HFFc6 (cell line): ENCODE results near the gene GMEB2. TPM values are rescaled to one million over a fixed set of nuclear protein-coding genes. Genes with fewer than 3 reads are reported as not detected.

ENCODE experiments used
- DNase-seq: peaks from one replicate; pipeline ENCODE4 v3.0.0-alpha.2; 2018
- H3K27ac Mint-ChIP-seq: 2 replicates; pipeline ENCODE4 v1.8.0; 2020; ENCODE audit warnings: mild to moderate bottlenecking, mixed read lengths
- H3K27me3 Mint-ChIP-seq: 2 replicates; pipeline ENCODE4 v1.8.0; 2021; ENCODE audit warnings: mild to moderate bottlenecking, moderate library complexity, mixed read lengths; ENCODE audit not compliant: insufficient read depth
- H3K36me3 Mint-ChIP-seq: 2 replicates; pipeline ENCODE4 v1.8.0; 2021; ENCODE audit warnings: low read depth, mixed read lengths
- H3K4me1 Mint-ChIP-seq: 2 replicates; pipeline ENCODE4 v1.8.0; 2020; ENCODE audit warnings: low read depth, mixed read lengths
- H3K4me3 Mint-ChIP-seq: 2 replicates; pipeline ENCODE4 v1.8.0; 2020; ENCODE audit warnings: mild to moderate bottlenecking, moderate library complexity, mixed read lengths
- H3K9me3 Mint-ChIP-seq: 2 replicates; pipeline ENCODE4 v1.8.0; 2020; ENCODE audit warnings: mild to moderate bottlenecking, mixed read lengths
- CTCF ChIP-seq: fragments of 200-600 bp; sonication (generic); IDR thresholded peaks from 2 replicates; pipeline ENCODE4 v1.5.0; 2021; ENCODE audit warnings: antibody characterized with exemption, mild to moderate bottlenecking
- total RNA-seq, 6 experiments: library from RNA; stranded (reverse); fragmentation: NEBNext Ultra II Directional; extraction: Animal tissue kit (Norgen Biotek cat#: 25700); gene quantifications; 2 replicates in 1 of 6; 3 replicates in 5 of 6; pipeline ENCODE4 v1.2.3, GENCODE V29; 2021

Gene GMEB2
- total RNA-seq, 6 experiments from 2014 or later = 10.9 to 12.4 (median 12.0) TPM

GRCh38 chr20:63568986-63569949 is 57.6 kb downstream of the GMEB2 start:
- no peak for TF ChIP-seq CTCF
- Mint-ChIP-seq H3K27me3 (no peaks in the 10 kb centered on the region), H3K27ac (no peak overlapping the region), H3K4me3 (no peak overlapping the region), H3K4me1 (no peaks in the 10 kb centered on the region), H3K36me3 (no peaks in the 10 kb centered on the region), H3K9me3 (no peaks in the 10 kb centered on the region)
- DNase-seq = no peak

GRCh38 chr20:63568170-63568981 is 58.5 kb downstream of the GMEB2 start:
- no peak overlapping the region for H3K27ac Mint-ChIP-seq
- H3K4me1 Mint-ChIP-seq = no peaks in the 10 kb centered on the region
- H3K9me3 Mint-ChIP-seq = no peaks in the 10 kb centered on the region
- no peaks in the 10 kb centered on the region for H3K36me3 Mint-ChIP-seq
- TF ChIP-seq CTCF = no peak
- H3K4me3 Mint-ChIP-seq = no peak overlapping the region
- DNase-seq = no peak
- H3K27me3 Mint-ChIP-seq = no peaks in the 10 kb centered on the region

- Mint-ChIP-seq H3K36me3 (no peaks in the 10 kb centered on the region), H3K27ac (no peak overlapping the region)
Measured at GRCh38 chr20:63567386-63568169, 59.3 kb downstream of the GMEB2 start.

GRCh38 chr20:63567136-63567385 is 59.8 kb downstream of the GMEB2 start:
- H3K36me3 Mint-ChIP-seq = no peaks in the 10 kb centered on the region
- no peaks in the 10 kb centered on the region for H3K27me3 Mint-ChIP-seq
- H3K4me1 Mint-ChIP-seq = no peaks in the 10 kb centered on the region
- no peak for TF ChIP-seq CTCF
- no peaks in the 10 kb centered on the region for H3K9me3 Mint-ChIP-seq
- DNase-seq = no peak
- H3K4me3 Mint-ChIP-seq = no peak overlapping the region
- H3K27ac Mint-ChIP-seq = no peak overlapping the region

More at GRCh38 chr20:63567386-63568169, 59.3 kb downstream of the GMEB2 start:
- no peaks in the 10 kb centered on the region for H3K27me3 Mint-ChIP-seq
- no peaks in the 10 kb centered on the region for H3K4me1 Mint-ChIP-seq
- TF ChIP-seq CTCF = no peak
- DNase-seq = no peak
- no peak overlapping the region for H3K4me3 Mint-ChIP-seq
- no peaks in the 10 kb centered on the region for H3K9me3 Mint-ChIP-seq

GRCh38 chr20:63566395-63567135 is 60.3 kb downstream of the GMEB2 start:
- no peaks in the 10 kb centered on the region for H3K36me3 Mint-ChIP-seq
- H3K4me3 Mint-ChIP-seq = no peak overlapping the region
- H3K27ac Mint-ChIP-seq = no peak overlapping the region
- no peaks in the 10 kb centered on the region for H3K9me3 Mint-ChIP-seq
- H3K27me3 Mint-ChIP-seq = no peaks in the 10 kb centered on the region
- DNase-seq = no peak
- no peak for TF ChIP-seq CTCF
- no peaks in the 10 kb centered on the region for H3K4me1 Mint-ChIP-seq
